T-cell (primary cell): Measurements from ENCODE around the gene UCK2. TPM values are rescaled to one million over a fixed set of nuclear protein-coding genes. Genes with fewer than 3 reads are reported as not detected.

Source experiments
- ATAC-seq, 4 experiments: fragments of 200-7000 bp in 3 of 4; fragments of 150-1000 bp in 1 of 4; cut with Tn5 transposase; replicated peaks in 1 of 4; 1 replicate in 3 of 4; 2 replicates in 1 of 4; pipeline ENCODE4 v1.10.0; 2021; ENCODE audit warnings: moderate library complexity in 3 of 4, mild to moderate bottlenecking in 2 of 4, moderate number of reproducible peaks in 1 of 4
- CTCF ChIA-PET, 2 donors: fragments of 300-600 bp; sonication (Branson Sonifier 250); formaldehyde crosslinking; loops; one replicate each; lab custom pipeline; 2022; ENCODE audit warnings: antibody characterized with exemption in 2 of 2; lab: Charles Lee
- POLR2A ChIA-PET, 2 donors: fragments of 300-600 bp; sonication (Branson Sonifier 250); formaldehyde crosslinking; loops; one replicate each; lab custom pipeline; 2022; ENCODE audit warnings: antibody characterized with exemption in 2 of 2; lab: Charles Lee
- DNase-seq, 35 experiments: peaks; one replicate each; pipeline versions ENCODE4 v3.0.0 to v3.0.0-alpha.2; 2013 to 2023
- H3K27ac ChIP-seq: one replicate; pipeline ENCODE4 v1.5.1; 2013; ENCODE audit warnings: low read length
- H3K27me3 ChIP-seq, 2 experiments: replicated peaks in 1 of 2; 1 replicate in 1 of 2; 2 replicates in 1 of 2; pipeline versions ENCODE4 v1.6.1 to v1.7.0; 2013; ENCODE audit warnings: low read length in 1 of 2, mixed read lengths in 1 of 2; ENCODE audit not compliant: control insufficient read depth in 2 of 2, insufficient read depth in 2 of 2; ENCODE audit errors: extremely low read depth in 1 of 2
- H3K36me3 ChIP-seq, 2 donors: 1 replicate in 1 of 2; 2 replicates in 1 of 2; pipeline versions ENCODE4 v1.6.1 to v1.7.0; 2013; ENCODE audit warnings: low read length in 1 of 2; ENCODE audit not compliant: control insufficient read depth in 2 of 2, insufficient read depth in 1 of 2; ENCODE audit errors: extremely low read depth in 1 of 2
- H3K4me1 ChIP-seq, 2 experiments: 1 replicate in 1 of 2; 2 replicates in 1 of 2; pipeline versions ENCODE4 v1.6.1 to v1.7.0; 2013; ENCODE audit warnings: low read length in 2 of 2, mixed read lengths in 1 of 2; ENCODE audit not compliant: insufficient read depth in 2 of 2, control insufficient read depth in 1 of 2; ENCODE audit errors: extremely low read depth in 1 of 2
- H3K4me3 ChIP-seq, 2 donors: 1 replicate in 1 of 2; 2 replicates in 1 of 2; pipeline versions ENCODE4 v1.5.1 to v1.7.0; 2013; ENCODE audit warnings: mild to moderate bottlenecking in 2 of 2, low read length in 1 of 2, moderate library complexity in 1 of 2; ENCODE audit not compliant: control insufficient read depth in 1 of 2; ENCODE audit errors: extremely low read depth in 1 of 2
- H3K9me3 ChIP-seq: 2 replicates; pipeline ENCODE4 v1.7.0; 2013
- H3K27ac Mint-ChIP-seq, 2 donors: one replicate each; pipeline ENCODE4 v1.8.0; 2020 to 2021; ENCODE audit warnings: mild to moderate bottlenecking in 2 of 2, mixed read lengths in 2 of 2
- H3K27me3 Mint-ChIP-seq, 2 donors: one replicate each; pipeline ENCODE4 v1.8.0; 2021 to 2022; ENCODE audit warnings: mixed read lengths in 2 of 2
- H3K36me3 Mint-ChIP-seq: one replicate; pipeline ENCODE4 v1.8.0; 2021; ENCODE audit warnings: mixed read lengths
- H3K4me1 Mint-ChIP-seq, 3 donors: one replicate each; pipeline ENCODE4 v1.8.0; 2020 to 2022; ENCODE audit warnings: mixed read lengths in 3 of 3, mild to moderate bottlenecking in 1 of 3
- H3K4me3 Mint-ChIP-seq, 3 donors: one replicate each; pipeline ENCODE4 v1.8.0; 2020 to 2022; ENCODE audit warnings: mild to moderate bottlenecking in 3 of 3, mixed read lengths in 3 of 3, moderate library complexity in 3 of 3
- H3K9me3 Mint-ChIP-seq, 3 donors: one replicate each; pipeline ENCODE4 v1.8.0; 2020 to 2022; ENCODE audit warnings: mixed read lengths in 3 of 3
- WGBS: methylation state at CpG from one replicate; pipeline ENCODE4 v1.1.5; 2013; ENCODE audit warnings: missing lambda C conversion rate; ENCODE audit not compliant: insufficient coverage; 5-methylcytosine and 5-hydroxymethylcytosine counted together
- total RNA-seq, 35 experiments: library from RNA in 6 of 35; stranded (reverse) in 6 of 35; fragments of 120-200 nt in 1 of 35; gene quantifications; one replicate each; pipeline versions ENCODE4 v1.2.1 to v1.2.4 and lab custom pipeline; 2013 to 2026

UCK2 gene
- total RNA-seq, 5 donors from 2014 or later (not counting 1 experiment from before 2014, with no cell fraction given), result 2.8 to 9.0 (median 6.9) TPM

GRCh38 chr1:165843304-165843703, 15.9 kb downstream of the UCK2 start:
- Histone ChIP-seq H3K27ac (no peak overlapping the region), H3K4me3 (no peak overlapping the region)

GRCh38 chr1:165844114-165844798, 16.8 kb downstream of the UCK2 start:
- ChIA-PET CTCF (no interaction called here), POLR2A (no interaction called here)
- H3K36me3 Mint-ChIP-seq, result no peaks in the 10 kb centered on the region

More at GRCh38 chr1:165843304-165843703, 15.9 kb downstream of the UCK2 start:
- Mint-ChIP-seq H3K4me1 (peaks cover 14 to 26% (median 25%) of the 10 kb centered on the region in 3 donors), H3K27me3 (no peaks in the 10 kb centered on the region), H3K4me3 (no peak overlapping the region), H3K27ac (no peak overlapping the region), H3K36me3 (no peaks in the 10 kb centered on the region), H3K9me3 (no peaks in the 10 kb centered on the region)
- Histone ChIP-seq H3K4me1 (peaks cover 5 to 9% of the 10 kb centered on the region in 2 experiments), H3K27me3 (no peaks in the 10 kb centered on the region), H3K36me3 (no peaks in the 10 kb centered on the region), H3K9me3 (no peaks in the 10 kb centered on the region)
- DNase-seq (no peak), ATAC-seq (no peak)
- CTCF ChIA-PET, result interaction anchor here in 1 of 2 donors (0.6 kb wide), 1 partner anchor 81 kb away, joined by 5 read pairs; no protein-coding TSS in a partner anchor
- no CpG with 5 or more reads among the region's 1 CpG for WGBS
- POLR2A ChIA-PET, result no interaction called here

GRCh38 chr1:165844933-165845332, 17.5 kb downstream of the UCK2 start:
- POLR2A ChIA-PET, result no interaction called here
- Histone ChIP-seq H3K4me1 (peaks cover 5 to 9% of the 10 kb centered on the region in 2 experiments), H3K27ac (no peak overlapping the region), H3K27me3 (no peaks in the 10 kb centered on the region), H3K9me3 (no peaks in the 10 kb centered on the region), H3K4me3 (no peak overlapping the region), H3K36me3 (no peaks in the 10 kb centered on the region)
- H3K27ac Mint-ChIP-seq, result no peak overlapping the region
- H3K9me3 Mint-ChIP-seq, result peaks cover 0 to 2% (median 0%) of the 10 kb centered on the region in 3 donors
- DNase-seq, result no peak
- CTCF ChIA-PET, result no interaction called here
- no peaks in the 10 kb centered on the region for H3K36me3 Mint-ChIP-seq
- H3K4me1 Mint-ChIP-seq, result peaks cover 14 to 27% (median 26%) of the 10 kb centered on the region in 3 donors
- H3K4me3 Mint-ChIP-seq, result no peak overlapping the region
- WGBS, result 100% methylated on average over 3 of the region's 6 CpGs
- no peak for ATAC-seq
- H3K27me3 Mint-ChIP-seq, result no peaks in the 10 kb centered on the region

More at GRCh38 chr1:165844114-165844798, 16.8 kb downstream of the UCK2 start:
- 98% methylated on average over 7 of the region's 11 CpGs for WGBS
- Mint-ChIP-seq H3K27me3 (no peaks in the 10 kb centered on the region), H3K4me1 (peaks cover 14 to 26% (median 26%) of the 10 kb centered on the region in 3 donors), H3K27ac (no peak overlapping the region), H3K4me3 (no peak overlapping the region), H3K9me3 (peaks cover 0 to 2% (median 0%) of the 10 kb centered on the region in 3 donors)
- Histone ChIP-seq H3K27me3 (no peaks in the 10 kb centered on the region), H3K27ac (no peak overlapping the region), H3K9me3 (no peaks in the 10 kb centered on the region), H3K36me3 (no peaks in the 10 kb centered on the region), H3K4me1 (peaks cover 5 to 9% of the 10 kb centered on the region in 2 experiments), H3K4me3 (no peak overlapping the region)
- ATAC-seq (no peak), DNase-seq (no peak)

GRCh38 chr1:165845569-165845968, 18.2 kb downstream of the UCK2 start:
- Mint-ChIP-seq H3K4me3 (no peak overlapping the region), H3K4me1 (peaks cover 14 to 27% (median 26%) of the 10 kb centered on the region in 3 donors), H3K27me3 (no peaks in the 10 kb centered on the region), H3K36me3 (no peaks in the 10 kb centered on the region), H3K9me3 (peaks cover 0 to 2% (median 0%) of the 10 kb centered on the region in 3 donors), H3K27ac (no peak overlapping the region)
- ATAC-seq (no peak), DNase-seq (no peak)
- 90% methylated on average over 3 of the region's 3 CpGs for WGBS
- no peak overlapping the region for H3K4me3 ChIP-seq
- peaks cover 5 to 9% of the 10 kb centered on the region in 2 experiments for H3K4me1 ChIP-seq
- H3K27me3 ChIP-seq, result no peaks in the 10 kb centered on the region
- POLR2A ChIA-PET, result no interaction called here
- CTCF ChIA-PET, result interaction anchor here in 1 of 2 donors (0.6 kb wide), 1 partner anchor 19 kb away, joined by 4 read pairs; no protein-coding TSS in a partner anchor
- no peaks in the 10 kb centered on the region for H3K9me3 ChIP-seq
- no peaks in the 10 kb centered on the region for H3K36me3 ChIP-seq
- H3K27ac ChIP-seq, result no peak overlapping the region

GRCh38 chr1:165845992-165846748, 18.8 kb downstream of the UCK2 start:
- H3K4me1 Mint-ChIP-seq, result peaks cover 18 to 30% (median 30%) of the 10 kb centered on the region in 3 donors
- H3K27ac Mint-ChIP-seq, result no peak overlapping the region
- CTCF ChIA-PET, result interaction anchor here (0.5 to 0.6 kb wide), 2 partner anchors 19 to 852 kb away, joined by 3 to 4 read pairs; no protein-coding TSS in a partner anchor

DNA sequence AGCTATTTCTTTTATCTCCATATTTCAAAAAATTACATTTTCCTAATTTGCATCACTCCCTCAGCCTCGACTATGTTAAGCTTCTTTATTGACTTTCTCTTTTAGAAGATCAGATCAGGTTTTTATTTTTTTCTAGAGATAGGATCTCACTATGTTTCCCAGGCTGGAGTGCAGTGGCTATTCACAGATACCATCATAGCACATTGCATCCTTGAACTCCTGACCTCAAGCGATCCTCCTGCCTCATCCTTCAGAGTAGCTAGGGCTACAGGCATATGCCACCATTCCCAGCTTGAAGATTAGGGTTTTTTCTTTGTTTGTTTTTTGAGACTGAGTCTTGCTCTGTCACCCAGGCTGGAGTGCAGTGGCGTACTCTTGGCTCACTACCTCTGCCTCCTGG, 20.1 kb downstream of the UCK2 start:
- Mint-ChIP-seq H3K4me1 (peaks cover 24 to 34% (median 31%) of the 10 kb centered on the region in 3 donors), H3K9me3 (peaks cover 0 to 2% (median 0%) of the 10 kb centered on the region in 3 donors)

More at GRCh38 chr1:165845992-165846748, 18.8 kb downstream of the UCK2 start:
- Histone ChIP-seq H3K4me3 (no peak overlapping the region), H3K4me1 (peaks cover 7 to 13% of the 10 kb centered on the region in 2 experiments), H3K27ac (no peak overlapping the region), H3K36me3 (no peaks in the 10 kb centered on the region), H3K27me3 (no peaks in the 10 kb centered on the region), H3K9me3 (no peaks in the 10 kb centered on the region)
- ATAC-seq, result no peak
- WGBS, result 64% methylated on average over 2 of the region's 2 CpGs
- POLR2A ChIA-PET, result no interaction called here
- Mint-ChIP-seq H3K9me3 (peaks cover 0 to 2% (median 0%) of the 10 kb centered on the region in 3 donors), H3K27me3 (no peaks in the 10 kb centered on the region), H3K4me3 (no peak overlapping the region), H3K36me3 (no peaks in the 10 kb centered on the region)
- no peak for DNase-seq

More for the DNA sequence above, 20.1 kb downstream of the UCK2 start:
- Histone ChIP-seq H3K9me3 (no peaks in the 10 kb centered on the region), H3K27ac (no peak overlapping the region), H3K4me1 (peaks cover 10 to 13% of the 10 kb centered on the region in 2 experiments), H3K36me3 (no peaks in the 10 kb centered on the region), H3K4me3 (no peak overlapping the region), H3K27me3 (no peaks in the 10 kb centered on the region)
- ChIA-PET CTCF (interaction anchor here (0.7 to 1.0 kb wide), 2 partner anchors 18 to 814 kb away, joined by 3 to 4 read pairs; no protein-coding TSS in a partner anchor), POLR2A (no interaction called here)
- ATAC-seq (no peak), DNase-seq (no peak)
- H3K36me3 Mint-ChIP-seq, result no peaks in the 10 kb centered on the region
- no peak overlapping the region for H3K4me3 Mint-ChIP-seq
- 91% methylated on average over 1 of the region's 3 CpGs for WGBS
- H3K27ac Mint-ChIP-seq, result no peak overlapping the region
- H3K27me3 Mint-ChIP-seq, result no peaks in the 10 kb centered on the region
